Upper lobe of right lung (tissue), 1 donor: ENCODE data around the gene TSKU. TPM values are rescaled to one million over a fixed set of nuclear protein-coding genes. Genes with fewer than 3 reads are reported as not detected.
A peak's percentile ranks its signal among the peaks of the same experiment; 100 is the strongest.

Experiments used
- ATAC-seq: fragments of 200-7000 bp; cut with Tn5 transposase; one replicate; pipeline ENCODE4 v1.9.1; 2020; ENCODE audit warnings: mild to moderate bottlenecking, moderate library complexity
- DNase-seq: peaks from one replicate; pipeline ENCODE4 v3.0.0-alpha.2; 2020
- H3K27ac ChIP-seq: fragments of 200-600 bp; one replicate; pipeline ENCODE4 v1.8.0; 2022
- H3K27me3 ChIP-seq: fragments of 200-600 bp; one replicate; pipeline ENCODE4 v1.8.0; 2022; ENCODE audit warnings: mild to moderate bottlenecking
- H3K36me3 ChIP-seq: fragments of 200-600 bp; one replicate; pipeline ENCODE4 v1.8.0; 2022
- H3K4me1 ChIP-seq: fragments of 200-600 bp; one replicate; pipeline ENCODE4 v1.8.0; 2022
- H3K4me3 ChIP-seq: fragments of 200-600 bp; one replicate; pipeline ENCODE4 v1.8.0; 2022; ENCODE audit warnings: mild to moderate bottlenecking
- H3K9me3 ChIP-seq: fragments of 200-600 bp; one replicate; pipeline ENCODE4 v1.8.0; 2022
- CTCF ChIP-seq: fragments of 200-600 bp; IDR thresholded peaks from one replicate; pipeline ENCODE4 v1.8.0; 2022; ENCODE audit warnings: antibody characterized with exemption
- intact Hi-C: fragments of 100-400 bp; cut with DNase I; formaldehyde crosslinking; loops from one replicate; pipeline ENCODE4 v1.11.0; 2022
- total RNA-seq: library from RNA; stranded (reverse); fragmentation: NEBNext Ultra II Directional; extraction: Animal tissue kit (Norgen Biotek cat#: 25700); gene quantifications from one replicate; pipeline ENCODE4 v1.2.1, GENCODE V29; 2021
- donor health status: DM: no; HTN: yes; CAD: no; lungs with severe emphysema.

TSKU gene
- total RNA-seq, 1 donor from 2014 or later = 18.1 TPM

GRCh38 chr11:76772783-76773106 lies 10.4 kb upstream of the TSKU start:
- Histone ChIP-seq H3K27ac (peak overlapping the region; percentile 36), H3K4me3 (no peak overlapping the region), H3K9me3 (peaks cover 16% of the 10 kb centered on the region), H3K4me1 (peaks cover 55% of the 10 kb centered on the region), H3K27me3 (no peaks in the 10 kb centered on the region), H3K36me3 (no peaks in the 10 kb centered on the region)
- DNase-seq (no peak), ATAC-seq (no peak)
- intact Hi-C loops = no loop called here
- no peak for TF ChIP-seq CTCF

- peaks cover 43% of the 10 kb centered on the region for H3K4me1 ChIP-seq
- no peaks in the 10 kb centered on the region for H3K27me3 ChIP-seq
- TF ChIP-seq CTCF = no peak
- H3K36me3 ChIP-seq = no peaks in the 10 kb centered on the region
- ATAC-seq (no peak), DNase-seq (no peak)
- no peak overlapping the region for H3K27ac ChIP-seq
- peaks cover 16% of the 10 kb centered on the region for H3K9me3 ChIP-seq
- intact Hi-C loops = no loop called here
- H3K4me3 ChIP-seq = no peak overlapping the region
Observed at GRCh38 chr11:76773921-76774361, 9.2 kb upstream of the TSKU start.

GRCh38 chr11:76776472-76776871 lies 6.7 kb upstream of the TSKU start:
- Histone ChIP-seq H3K4me3 (no peak overlapping the region), H3K27me3 (no peaks in the 10 kb centered on the region), H3K4me1 (peaks cover 18% of the 10 kb centered on the region), H3K27ac (no peak overlapping the region), H3K36me3 (no peaks in the 10 kb centered on the region), H3K9me3 (peaks cover 16% of the 10 kb centered on the region)
- ATAC-seq (no peak), DNase-seq (no peak)
- intact Hi-C loops = no loop called here
- no peak for TF ChIP-seq CTCF

- Histone ChIP-seq H3K27me3 (no peaks in the 10 kb centered on the region), H3K36me3 (no peaks in the 10 kb centered on the region), H3K4me3 (no peak overlapping the region), H3K4me1 (peaks cover 12% of the 10 kb centered on the region), H3K27ac (no peak overlapping the region), H3K9me3 (peaks cover 16% of the 10 kb centered on the region)
- ATAC-seq (no peak), DNase-seq (no peak)
- intact Hi-C loops = no loop called here
- TF ChIP-seq CTCF = no peak
Observed at GRCh38 chr11:76777305-76777704, 5.9 kb upstream of the TSKU start.

GRCh38 chr11:76777876-76778275 lies 5.3 kb upstream of the TSKU start:
- H3K4me1 ChIP-seq = peaks cover 16% of the 10 kb centered on the region
- H3K27me3 ChIP-seq = no peaks in the 10 kb centered on the region
- H3K27ac ChIP-seq = no peak overlapping the region
- no peak overlapping the region for H3K4me3 ChIP-seq
- no peak for DNase-seq
- intact Hi-C loops = no loop called here
- no peak for TF ChIP-seq CTCF
- ATAC-seq = no peak
- no peaks in the 10 kb centered on the region for H3K36me3 ChIP-seq
- H3K9me3 ChIP-seq = peaks cover 16% of the 10 kb centered on the region

GRCh38 chr11:76778874-76779273 lies 4.3 kb upstream of the TSKU start:
- no peak for ATAC-seq
- Histone ChIP-seq H3K27me3 (no peaks in the 10 kb centered on the region), H3K4me1 (peaks cover 11% of the 10 kb centered on the region), H3K4me3 (no peak overlapping the region), H3K9me3 (peaks cover 16% of the 10 kb centered on the region), H3K27ac (no peak overlapping the region), H3K36me3 (no peaks in the 10 kb centered on the region)
- intact Hi-C loops = no loop called here
- TF ChIP-seq CTCF = no peak
- no peak for DNase-seq
